ENCODE results near the gene HSD17B2.

HSD17B2 gene

DNA sequence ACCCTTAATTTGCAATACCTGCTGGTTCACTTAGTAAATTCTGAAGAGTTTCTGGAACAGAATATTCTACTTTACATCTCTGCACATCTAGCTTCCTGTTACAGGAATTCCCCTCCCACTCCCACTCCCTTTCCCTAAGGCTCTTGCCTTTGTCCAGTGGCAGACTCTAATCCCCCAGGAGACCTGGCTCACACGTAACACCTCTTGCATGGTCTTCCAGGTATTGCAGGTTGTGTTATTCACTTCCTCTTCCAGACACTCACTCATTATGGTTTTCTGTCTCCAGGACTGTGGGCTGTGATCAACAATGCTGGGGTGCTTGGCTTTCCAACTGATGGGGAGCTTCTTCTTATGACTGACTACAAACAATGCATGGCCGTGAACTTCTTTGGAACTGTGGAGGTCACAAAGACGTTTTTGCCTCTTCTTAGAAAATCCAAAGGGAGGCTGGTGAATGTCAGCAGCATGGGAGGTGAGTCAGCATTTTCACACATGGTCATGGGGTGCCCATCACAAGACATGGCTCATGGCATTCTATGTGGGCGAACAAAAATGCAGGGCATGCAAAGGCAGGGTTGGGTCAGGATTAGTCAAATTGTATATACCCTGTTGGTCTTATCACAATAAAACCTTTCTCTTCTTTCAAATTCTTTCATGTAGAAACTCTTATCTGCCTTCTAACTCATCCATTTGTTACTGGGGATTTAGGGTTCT lies 35.8 kb downstream of the HSD17B2 start:
- no peak for TF ChIP-seq SIN3A (IDR thresholded peaks at IDR 0.05; ENCODE audit: borderline replicate concordance, insufficient read depth, low read length)
- TF ChIP-seq POLR2AphosphoS5 (IDR thresholded peaks at IDR 0.05; ENCODE audit: low read depth, low read length): no peak
- no peak for TF ChIP-seq TAF1 (IDR thresholded peaks at IDR 0.05; ENCODE audit: borderline replicate concordance, insufficient read depth, low read length)
- no peak for TF ChIP-seq FOXP2 (optimal IDR thresholded peaks at IDR 0.05; ENCODE audit: borderline replicate concordance, extremely low read depth, extremely low read length, insufficient read depth)
- TF ChIP-seq, protein P1, sequence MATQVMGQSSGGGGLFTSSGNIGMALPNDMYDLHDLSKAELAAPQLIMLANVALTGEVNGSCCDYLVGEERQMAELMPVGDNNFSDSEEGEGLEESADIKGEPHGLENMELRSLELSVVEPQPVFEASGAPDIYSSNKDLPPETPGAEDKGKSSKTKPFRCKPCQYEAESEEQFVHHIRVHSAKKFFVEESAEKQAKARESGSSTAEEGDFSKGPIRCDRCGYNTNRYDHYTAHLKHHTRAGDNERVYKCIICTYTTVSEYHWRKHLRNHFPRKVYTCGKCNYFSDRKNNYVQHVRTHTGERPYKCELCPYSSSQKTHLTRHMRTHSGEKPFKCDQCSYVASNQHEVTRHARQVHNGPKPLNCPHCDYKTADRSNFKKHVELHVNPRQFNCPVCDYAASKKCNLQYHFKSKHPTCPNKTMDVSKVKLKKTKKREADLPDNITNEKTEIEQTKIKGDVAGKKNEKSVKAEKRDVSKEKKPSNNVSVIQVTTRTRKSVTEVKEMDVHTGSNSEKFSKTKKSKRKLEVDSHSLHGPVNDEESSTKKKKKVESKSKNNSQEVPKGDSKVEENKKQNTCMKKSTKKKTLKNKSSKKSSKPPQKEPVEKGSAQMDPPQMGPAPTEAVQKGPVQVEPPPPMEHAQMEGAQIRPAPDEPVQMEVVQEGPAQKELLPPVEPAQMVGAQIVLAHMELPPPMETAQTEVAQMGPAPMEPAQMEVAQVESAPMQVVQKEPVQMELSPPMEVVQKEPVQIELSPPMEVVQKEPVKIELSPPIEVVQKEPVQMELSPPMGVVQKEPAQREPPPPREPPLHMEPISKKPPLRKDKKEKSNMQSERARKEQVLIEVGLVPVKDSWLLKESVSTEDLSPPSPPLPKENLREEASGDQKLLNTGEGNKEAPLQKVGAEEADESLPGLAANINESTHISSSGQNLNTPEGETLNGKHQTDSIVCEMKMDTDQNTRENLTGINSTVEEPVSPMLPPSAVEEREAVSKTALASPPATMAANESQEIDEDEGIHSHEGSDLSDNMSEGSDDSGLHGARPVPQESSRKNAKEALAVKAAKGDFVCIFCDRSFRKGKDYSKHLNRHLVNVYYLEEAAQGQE (IDR thresholded peaks at IDR 0.05; ENCODE audit: insufficient read depth in 1 of 2, low read depth in 2 of 2, low read length in 2 of 2): no peak

DNA sequence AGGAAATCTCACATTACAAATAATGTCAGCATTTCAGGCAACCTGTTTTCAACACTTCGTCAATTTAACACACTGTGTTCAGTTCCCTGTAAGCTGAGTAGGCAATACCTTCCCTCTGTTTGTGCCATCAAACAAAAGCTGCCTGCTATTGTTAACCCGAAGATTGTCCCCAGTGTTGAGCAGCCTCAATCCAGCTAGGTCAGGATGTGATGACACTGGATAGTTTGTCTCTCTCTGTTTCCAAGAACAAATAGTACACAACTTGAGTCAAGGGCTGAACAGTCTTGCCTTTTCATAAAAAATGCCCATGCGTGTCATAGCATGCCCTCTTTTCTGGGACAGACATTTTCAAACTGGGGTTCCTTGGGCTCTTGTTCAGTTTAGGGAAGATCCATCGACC lies 36.4 kb downstream of the HSD17B2 start:
- no peak for TF ChIP-seq SIN3A (IDR thresholded peaks at IDR 0.05; ENCODE audit: borderline replicate concordance, insufficient read depth, low read length)
- TF ChIP-seq, protein P1 (IDR thresholded peaks at IDR 0.05; ENCODE audit: insufficient read depth in 1 of 2, low read depth in 2 of 2, low read length in 2 of 2): no peak
- no peak for TF ChIP-seq FOXP2 (optimal IDR thresholded peaks at IDR 0.05; ENCODE audit: borderline replicate concordance, extremely low read depth, extremely low read length, insufficient read depth)
- TF ChIP-seq POLR2AphosphoS5 (IDR thresholded peaks at IDR 0.05; ENCODE audit: low read depth, low read length): no peak
- TF ChIP-seq TAF1 (IDR thresholded peaks at IDR 0.05; ENCODE audit: borderline replicate concordance, insufficient read depth, low read length): no peak

DNA sequence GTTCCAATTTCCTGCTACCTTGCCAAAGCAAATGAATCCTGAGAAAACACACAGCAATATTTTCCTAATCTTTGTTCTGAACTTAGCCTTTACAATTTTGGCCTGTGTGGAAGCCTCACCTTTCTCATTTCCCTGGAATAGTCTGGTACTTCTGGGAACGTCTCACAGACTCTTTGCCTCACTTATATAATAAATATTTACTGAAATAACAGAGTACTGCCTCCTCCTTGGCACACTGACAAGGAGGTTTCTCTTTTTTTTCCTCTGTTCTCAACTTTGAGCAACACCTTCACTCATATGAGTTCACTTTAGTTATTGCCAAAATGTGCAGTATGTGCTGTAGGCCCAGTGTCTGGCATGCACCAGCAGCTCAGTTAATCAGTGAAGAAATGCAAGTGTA lies 37.3 kb downstream of the HSD17B2 start:
- no peak for TF ChIP-seq TAF1 (IDR thresholded peaks at IDR 0.05; ENCODE audit: borderline replicate concordance, insufficient read depth, low read length)
- TF ChIP-seq, protein P1 (IDR thresholded peaks at IDR 0.05; ENCODE audit: insufficient read depth in 1 of 2, low read depth in 2 of 2, low read length in 2 of 2): no peak
- TF ChIP-seq POLR2AphosphoS5 (IDR thresholded peaks at IDR 0.05; ENCODE audit: low read depth, low read length): no peak
- no peak for TF ChIP-seq FOXP2 (optimal IDR thresholded peaks at IDR 0.05; ENCODE audit: borderline replicate concordance, extremely low read depth, extremely low read length, insufficient read depth)
- TF ChIP-seq SIN3A (IDR thresholded peaks at IDR 0.05; ENCODE audit: borderline replicate concordance, insufficient read depth, low read length): no peak

DNA sequence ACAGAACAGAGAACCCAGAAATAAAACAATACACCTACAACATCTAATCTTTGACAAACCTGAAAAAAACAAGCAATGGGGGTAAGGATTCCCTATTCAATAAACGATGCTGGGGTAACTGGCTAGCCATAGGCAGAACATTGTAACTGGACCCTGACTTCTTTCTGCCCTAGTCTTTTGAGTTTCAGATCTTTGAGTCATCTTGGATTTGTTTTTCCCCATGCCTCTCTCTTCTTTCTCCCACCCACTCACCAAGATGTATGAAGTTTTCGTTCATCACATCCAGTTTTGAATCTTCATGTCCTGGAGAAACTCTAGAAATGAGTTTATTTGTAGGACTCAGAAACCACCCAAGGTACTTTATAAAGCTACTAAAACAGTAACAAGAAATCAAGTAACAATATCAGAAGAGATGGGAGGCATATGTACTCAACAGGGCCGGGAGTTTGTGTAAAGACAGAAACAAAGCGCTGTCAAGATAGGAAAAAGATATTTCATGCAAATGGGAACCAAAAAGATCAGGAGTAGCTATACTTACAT lies 39.0 kb downstream of the HSD17B2 start:
- TF ChIP-seq POLR2AphosphoS5 (IDR thresholded peaks at IDR 0.05; ENCODE audit: low read depth, low read length) (no peak), TAF1 (IDR thresholded peaks at IDR 0.05; ENCODE audit: borderline replicate concordance, insufficient read depth, low read length) (no peak), FOXP2 (optimal IDR thresholded peaks at IDR 0.05; ENCODE audit: borderline replicate concordance, extremely low read depth, extremely low read length, insufficient read depth) (no peak), SIN3A (IDR thresholded peaks at IDR 0.05; ENCODE audit: borderline replicate concordance, insufficient read depth, low read length) (no peak)
- TF ChIP-seq, protein P1 (IDR thresholded peaks at IDR 0.05; ENCODE audit: insufficient read depth in 1 of 2, low read depth in 2 of 2, low read length in 2 of 2): no peak
